MG63 (cell line): ENCODE data around the gene PRDM7. TPM values are rescaled to one million over a fixed set of nuclear protein-coding genes. Genes with fewer than 3 reads are reported as not detected.
"Not testable (repeated sequence)": the region's sequence is repeated elsewhere in the genome, so short reads cannot be mapped to it uniquely, and the experiment has no call there.

ENCODE experiments used
- DNase-seq: peaks from one replicate; pipeline ENCODE4 v3.0.0-alpha.2; 2020
- H3K27me3 ChIP-seq: fragments of 250-450 bp; sonication (Bioruptor Pico); 2 replicates; pipeline ENCODE4 v1.5.1; 2020; ENCODE audit warnings: mild to moderate bottlenecking, moderate library complexity
- H3K36me3 ChIP-seq: fragments of 250-450 bp; sonication (Bioruptor Pico); 2 replicates; pipeline ENCODE4 v1.5.1; 2020; ENCODE audit warnings: mild to moderate bottlenecking, moderate library complexity
- H3K4me3 ChIP-seq: fragments of 250-450 bp; sonication (Bioruptor Pico); 2 replicates; pipeline ENCODE4 v1.5.1; 2020; ENCODE audit warnings: mild to moderate bottlenecking, moderate library complexity
- H3K9me3 ChIP-seq: fragments of 250-450 bp; sonication (Bioruptor Pico); 2 replicates; pipeline ENCODE4 v1.5.1; 2020; ENCODE audit warnings: mild to moderate bottlenecking, moderate library complexity
- total RNA-seq: library from RNA; depleted of rRNA; stranded (reverse); fragments of >200 nt; shearing (Covaris generic); gene quantifications from 2 replicates; pipeline ENCODE4 v1.2.3, GENCODE V29; 2014; ENCODE audit warnings: low replicate concordance

The PRDM7 gene
- total RNA-seq, 1 experiment from 2014 or later, result not detected

GRCh38 chr16:90083139-90083538 lies 6.0 kb upstream of the PRDM7 start:
- H3K27me3 ChIP-seq, result no peaks in the 10 kb centered on the region
- H3K4me3 ChIP-seq, result no peak overlapping the region
- no peaks in the 10 kb centered on the region for H3K9me3 ChIP-seq
- DNase-seq, result no peak
- no peaks in the 10 kb centered on the region for H3K36me3 ChIP-seq

GRCh38 chr16:90081606-90081970 lies 4.5 kb upstream of the PRDM7 start:
- DNase-seq, result no peak
- Histone ChIP-seq H3K27me3 (no peaks in the 10 kb centered on the region), H3K36me3 (no peaks in the 10 kb centered on the region), H3K4me3 (no peak overlapping the region; the same call in 1 of the 2 replicates), H3K9me3 (no peaks in the 10 kb centered on the region)

GRCh38 chr16:90078579-90078895 lies 1.4 kb upstream of the PRDM7 start:
- Histone ChIP-seq H3K27me3 (no peaks in the 10 kb centered on the region), H3K9me3 (no peaks in the 10 kb centered on the region), H3K36me3 (no peaks in the 10 kb centered on the region), H3K4me3 (no peak overlapping the region)
- DNase-seq, result no peak

GRCh38 chr16:90077757-90078578 lies 837 bp upstream of the PRDM7 start:
- Histone ChIP-seq H3K4me3 (peak overlapping the region; percentile 28), H3K36me3 (no peaks in the 10 kb centered on the region), H3K27me3 (no peaks in the 10 kb centered on the region), H3K9me3 (no peaks in the 10 kb centered on the region)
- no peak for DNase-seq

- DNase-seq, result no peak
- H3K9me3 ChIP-seq, result no peaks in the 10 kb centered on the region
- H3K27me3 ChIP-seq, result no peaks in the 10 kb centered on the region
- H3K36me3 ChIP-seq, result no peaks in the 10 kb centered on the region
- H3K4me3 ChIP-seq, result no peak overlapping the region
Measured at GRCh38 chr16:90072442-90073105, 4.6 kb downstream of the PRDM7 start.

- Histone ChIP-seq H3K4me3 (no peak overlapping the region), H3K9me3 (no peaks in the 10 kb centered on the region), H3K27me3 (no peaks in the 10 kb centered on the region), H3K36me3 (no peaks in the 10 kb centered on the region)
- DNase-seq, result no peak
Measured at GRCh38 chr16:90070440-90070839, 6.7 kb downstream of the PRDM7 start.

GRCh38 chr16:90061437-90061836 lies 15.7 kb downstream of the PRDM7 start:
- no peaks in the 10 kb centered on the region for H3K36me3 ChIP-seq
- no peaks in the 10 kb centered on the region; the same call in none of the 2 replicates for H3K9me3 ChIP-seq
- 0 out of 2 replicates have a peak, but pooled peaks cover 5% of the 10 kb centered on the region for H3K27me3 ChIP-seq
- H3K4me3 ChIP-seq, result no peak overlapping the region
- DNase-seq, result no peak

GRCh38 chr16:90057738-90058173 lies 19.4 kb downstream of the PRDM7 start:
- peaks cover 28% of the 10 kb centered on the region for H3K9me3 ChIP-seq
- H3K27me3 ChIP-seq, result 0 out of 2 replicates have a peak, but pooled peaks cover 5% of the 10 kb centered on the region
- DNase-seq, result no peak
- no peaks in the 10 kb centered on the region for H3K36me3 ChIP-seq
- no peak overlapping the region for H3K4me3 ChIP-seq

- peaks cover 28% of the 10 kb centered on the region for H3K9me3 ChIP-seq
- DNase-seq, H3K36me3 ChIP-seq: not testable (repeated sequence)
Measured at GRCh38 chr16:90056521-90056920, 20.6 kb downstream of the PRDM7 start.

GRCh38 chr16:90055371-90055770 lies 21.8 kb downstream of the PRDM7 start:
- H3K9me3 ChIP-seq, result peaks cover 28% of the 10 kb centered on the region
- H3K27me3 ChIP-seq, result 0 out of 2 replicates have a peak, but pooled peaks cover 5% of the 10 kb centered on the region
- DNase-seq, result no peak
- no peaks in the 10 kb centered on the region for H3K36me3 ChIP-seq
- H3K4me3 ChIP-seq, result no peak overlapping the region

More at GRCh38 chr16:90056521-90056920, 20.6 kb downstream of the PRDM7 start:
- not testable (repeated sequence) for H3K4me3 ChIP-seq, H3K27me3 ChIP-seq

GRCh38 chr16:90054554-90054953 lies 22.6 kb downstream of the PRDM7 start:
- H3K27me3 ChIP-seq, result 0 out of 2 replicates have a peak, but pooled peaks cover 5% of the 10 kb centered on the region
- no peaks in the 10 kb centered on the region for H3K36me3 ChIP-seq
- peaks cover 28% of the 10 kb centered on the region for H3K9me3 ChIP-seq
- H3K4me3 ChIP-seq, result no peak overlapping the region
- no peak for DNase-seq

- no peaks in the 10 kb centered on the region for H3K36me3 ChIP-seq
- peaks cover 28% of the 10 kb centered on the region for H3K9me3 ChIP-seq
- H3K4me3 ChIP-seq, result no peak overlapping the region
- DNase-seq, result no peak
- H3K27me3 ChIP-seq, result 0 out of 2 replicates have a peak, but pooled peaks cover 5% of the 10 kb centered on the region
Measured at GRCh38 chr16:90053902-90054500, 23.1 kb downstream of the PRDM7 start.

GRCh38 chr16:90050969-90051368 lies 26.2 kb downstream of the PRDM7 start:
- no peak for DNase-seq
- Histone ChIP-seq H3K36me3 (no peaks in the 10 kb centered on the region), H3K9me3 (peaks cover 28% of the 10 kb centered on the region), H3K4me3 (no peak overlapping the region), H3K27me3 (no peaks in the 10 kb centered on the region)

GRCh38 chr16:90048737-90049330 lies 28.3 kb downstream of the PRDM7 start:
- Histone ChIP-seq H3K9me3 (peaks cover 7% of the 10 kb centered on the region), H3K4me3 (no peak overlapping the region), H3K36me3 (peaks cover 10% of the 10 kb centered on the region), H3K27me3 (no peaks in the 10 kb centered on the region)
- no peak for DNase-seq

GRCh38 chr16:90048347-90048722 lies 28.8 kb downstream of the PRDM7 start:
- H3K27me3 ChIP-seq, result no peaks in the 10 kb centered on the region
- H3K9me3 ChIP-seq, result peaks cover 4% of the 10 kb centered on the region
- H3K4me3 ChIP-seq, result no peak overlapping the region
- no peak for DNase-seq
- H3K36me3 ChIP-seq, result peaks cover 15% of the 10 kb centered on the region

GRCh38 chr16:90047714-90048346 lies 29.3 kb downstream of the PRDM7 start:
- H3K4me3 ChIP-seq, result peak overlapping the region; percentile 53
- no peaks in the 10 kb centered on the region for H3K9me3 ChIP-seq
- peaks cover 20% of the 10 kb centered on the region for H3K36me3 ChIP-seq
- H3K27me3 ChIP-seq, result no peaks in the 10 kb centered on the region
- DNase-seq, result no peak
